Measurements from ENCODE around the gene SORL1-AS1.

DNA sequence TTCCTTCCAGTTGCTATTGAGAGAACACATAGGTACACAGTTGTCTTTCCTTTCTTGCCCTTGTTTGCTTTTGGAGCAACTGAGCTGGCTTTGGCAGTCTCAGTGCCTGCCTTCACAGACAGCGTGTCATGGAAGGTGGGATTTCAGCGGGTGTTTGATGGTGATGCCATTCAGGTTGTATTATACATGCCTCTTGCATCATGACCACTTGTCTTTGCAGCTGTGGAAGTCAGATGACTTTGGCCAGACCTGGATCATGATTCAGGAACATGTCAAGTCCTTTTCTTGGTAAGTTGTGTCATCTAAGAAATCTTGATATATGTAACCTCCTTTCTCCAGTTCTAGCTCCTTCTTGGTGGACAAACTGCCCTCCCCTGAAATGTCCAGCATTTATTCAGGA lies 37.1 kb upstream of the SORL1-AS1 start:
- TF ChIP-seq SUZ12 (IDR thresholded peaks at IDR 0.05; ENCODE audit: extremely low read depth, insufficient read depth, insufficient read length) (no peak), ZNF274 (IDR thresholded peaks at IDR 0.05; ENCODE audit: low read depth, low read length) (no peak)

All from NT2/D1 (cell line).